ENCODE data around the gene SPACA1. TPM values are rescaled to one million over a fixed set of nuclear protein-coding genes. Genes with fewer than 3 reads are reported as not detected.

Gene SPACA1
- total RNA-seq, 1 experiment from 2014 or later = not detected

DNA sequence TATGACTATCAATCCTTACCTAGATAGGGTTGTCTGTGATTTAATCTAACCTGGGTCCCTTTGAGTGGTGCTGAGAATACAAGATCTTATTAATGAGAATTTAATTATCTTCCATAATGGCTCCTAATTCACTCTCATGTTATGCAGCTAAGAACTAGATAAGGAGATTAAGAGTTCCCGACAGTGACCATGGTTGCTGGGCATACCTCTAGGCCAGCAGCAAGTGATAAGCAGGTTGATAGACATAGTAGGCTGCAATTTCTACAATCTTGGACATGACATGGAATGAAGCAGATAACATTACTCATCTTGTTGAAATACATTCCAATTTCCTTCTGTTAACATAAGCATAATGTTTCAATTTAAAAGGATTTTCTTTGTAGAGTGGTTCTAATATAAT is 27.1 kb downstream of the SPACA1 start:
- intact Hi-C loops (cut with micrococcal nuclease; ENCODE audit: unreplicated experiment) = no loop called here
- in situ Hi-C loops (cut with HindIII; ENCODE audit: low pct_unique_long_range_greater_than_20kb, low sequenced_read_pairs) = no loop called here
- CTCF ChIA-PET = no interaction called here

DNA sequence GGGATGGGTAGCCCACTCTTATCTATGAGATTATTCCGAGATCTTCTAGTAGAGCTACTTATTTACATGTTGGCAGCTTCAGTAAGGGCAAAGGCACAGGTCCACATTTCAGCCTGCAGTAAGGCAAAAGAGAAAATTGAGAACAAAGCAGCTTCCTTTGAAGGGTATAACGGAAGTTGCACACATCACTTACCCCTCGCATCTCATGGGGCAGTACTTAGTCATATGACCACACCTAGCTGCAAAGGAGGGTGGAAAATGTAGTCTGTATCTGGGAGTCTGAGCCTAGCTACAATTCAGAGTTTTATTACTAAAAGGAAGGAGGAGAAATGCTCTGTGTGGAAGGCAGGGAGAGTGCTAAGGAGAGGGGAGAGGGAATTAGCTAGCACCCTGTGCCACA is 29.7 kb downstream of the SPACA1 start:
- intact Hi-C loops (cut with micrococcal nuclease; ENCODE audit: unreplicated experiment) = no loop called here

More for the DNA sequence above, 27.1 kb downstream of the SPACA1 start:
- BruUV-seq (replicated peaks) = no TSS peak
- Histone ChIP-seq H3K27me3 (ENCODE audit: control insufficient read depth, insufficient read depth, low read length) (no peaks in the 10 kb centered on the region), H3K36me3 (ENCODE audit: control insufficient read depth, insufficient read depth, low read length) (no peaks in the 10 kb centered on the region), H3K27ac (ENCODE audit: low read length) (no peak overlapping the region), H3K9me3 (ENCODE audit: control insufficient read depth, insufficient read depth, low read depth, low read length) (no peaks in the 10 kb centered on the region), H3K4me1 (ENCODE audit: control insufficient read depth, insufficient read depth, low read length) (no peaks in the 10 kb centered on the region), H3K4me3 (ENCODE audit: low read depth in 2 of 2, low read length in 2 of 2) (no peak overlapping the region)
- POLR2A ChIA-PET = no interaction called here
- DNase-seq (ENCODE audit: low read depth, low spot score) = no peak
- no peak for ATAC-seq
- TF ChIP-seq, protein P1, sequence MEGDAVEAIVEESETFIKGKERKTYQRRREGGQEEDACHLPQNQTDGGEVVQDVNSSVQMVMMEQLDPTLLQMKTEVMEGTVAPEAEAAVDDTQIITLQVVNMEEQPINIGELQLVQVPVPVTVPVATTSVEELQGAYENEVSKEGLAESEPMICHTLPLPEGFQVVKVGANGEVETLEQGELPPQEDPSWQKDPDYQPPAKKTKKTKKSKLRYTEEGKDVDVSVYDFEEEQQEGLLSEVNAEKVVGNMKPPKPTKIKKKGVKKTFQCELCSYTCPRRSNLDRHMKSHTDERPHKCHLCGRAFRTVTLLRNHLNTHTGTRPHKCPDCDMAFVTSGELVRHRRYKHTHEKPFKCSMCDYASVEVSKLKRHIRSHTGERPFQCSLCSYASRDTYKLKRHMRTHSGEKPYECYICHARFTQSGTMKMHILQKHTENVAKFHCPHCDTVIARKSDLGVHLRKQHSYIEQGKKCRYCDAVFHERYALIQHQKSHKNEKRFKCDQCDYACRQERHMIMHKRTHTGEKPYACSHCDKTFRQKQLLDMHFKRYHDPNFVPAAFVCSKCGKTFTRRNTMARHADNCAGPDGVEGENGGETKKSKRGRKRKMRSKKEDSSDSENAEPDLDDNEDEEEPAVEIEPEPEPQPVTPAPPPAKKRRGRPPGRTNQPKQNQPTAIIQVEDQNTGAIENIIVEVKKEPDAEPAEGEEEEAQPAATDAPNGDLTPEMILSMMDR (IDR thresholded peaks at IDR 0.05) = no peak
- TF ChIP-seq SIN3A (IDR thresholded peaks at IDR 0.05; ENCODE audit: borderline replicate concordance, insufficient read depth, low read depth, low read length) (no peak), TCF7L2 (IDR thresholded peaks at IDR 0.05; ENCODE audit: low read depth, low read length) (no peak), POLR2AphosphoS5 (IDR thresholded peaks at IDR 0.05; ENCODE audit: low read depth, low read length) (no peak)
- TF ChIP-seq, protein P2, sequence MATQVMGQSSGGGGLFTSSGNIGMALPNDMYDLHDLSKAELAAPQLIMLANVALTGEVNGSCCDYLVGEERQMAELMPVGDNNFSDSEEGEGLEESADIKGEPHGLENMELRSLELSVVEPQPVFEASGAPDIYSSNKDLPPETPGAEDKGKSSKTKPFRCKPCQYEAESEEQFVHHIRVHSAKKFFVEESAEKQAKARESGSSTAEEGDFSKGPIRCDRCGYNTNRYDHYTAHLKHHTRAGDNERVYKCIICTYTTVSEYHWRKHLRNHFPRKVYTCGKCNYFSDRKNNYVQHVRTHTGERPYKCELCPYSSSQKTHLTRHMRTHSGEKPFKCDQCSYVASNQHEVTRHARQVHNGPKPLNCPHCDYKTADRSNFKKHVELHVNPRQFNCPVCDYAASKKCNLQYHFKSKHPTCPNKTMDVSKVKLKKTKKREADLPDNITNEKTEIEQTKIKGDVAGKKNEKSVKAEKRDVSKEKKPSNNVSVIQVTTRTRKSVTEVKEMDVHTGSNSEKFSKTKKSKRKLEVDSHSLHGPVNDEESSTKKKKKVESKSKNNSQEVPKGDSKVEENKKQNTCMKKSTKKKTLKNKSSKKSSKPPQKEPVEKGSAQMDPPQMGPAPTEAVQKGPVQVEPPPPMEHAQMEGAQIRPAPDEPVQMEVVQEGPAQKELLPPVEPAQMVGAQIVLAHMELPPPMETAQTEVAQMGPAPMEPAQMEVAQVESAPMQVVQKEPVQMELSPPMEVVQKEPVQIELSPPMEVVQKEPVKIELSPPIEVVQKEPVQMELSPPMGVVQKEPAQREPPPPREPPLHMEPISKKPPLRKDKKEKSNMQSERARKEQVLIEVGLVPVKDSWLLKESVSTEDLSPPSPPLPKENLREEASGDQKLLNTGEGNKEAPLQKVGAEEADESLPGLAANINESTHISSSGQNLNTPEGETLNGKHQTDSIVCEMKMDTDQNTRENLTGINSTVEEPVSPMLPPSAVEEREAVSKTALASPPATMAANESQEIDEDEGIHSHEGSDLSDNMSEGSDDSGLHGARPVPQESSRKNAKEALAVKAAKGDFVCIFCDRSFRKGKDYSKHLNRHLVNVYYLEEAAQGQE (IDR thresholded peaks at IDR 0.05; ENCODE audit: insufficient read depth in 1 of 2, low read depth in 2 of 2, low read length in 1 of 2) = no peak

More for the DNA sequence above, 29.7 kb downstream of the SPACA1 start:
- no peak for ATAC-seq
- H3K27me3 ChIP-seq (ENCODE audit: control insufficient read depth, insufficient read depth, low read length) = no peaks in the 10 kb centered on the region
- BruUV-seq (replicated peaks) = no TSS peak
- H3K4me1 ChIP-seq (ENCODE audit: control insufficient read depth, insufficient read depth, low read length) = no peaks in the 10 kb centered on the region
- POLR2A ChIA-PET = no interaction called here
- H3K36me3 ChIP-seq (ENCODE audit: control insufficient read depth, insufficient read depth, low read length) = no peaks in the 10 kb centered on the region
- no peak overlapping the region for H3K4me3 ChIP-seq (ENCODE audit: low read depth in 2 of 2, low read length in 2 of 2)
- TF ChIP-seq, protein P2 (IDR thresholded peaks at IDR 0.05; ENCODE audit: insufficient read depth in 1 of 2, low read depth in 2 of 2, low read length in 1 of 2) = no peak
- no peak for TF ChIP-seq TCF7L2 (IDR thresholded peaks at IDR 0.05; ENCODE audit: low read depth, low read length)
- TF ChIP-seq, protein P1 (IDR thresholded peaks at IDR 0.05) = no peak
- TF ChIP-seq SIN3A (IDR thresholded peaks at IDR 0.05; ENCODE audit: borderline replicate concordance, insufficient read depth, low read depth, low read length) = no peak
- no peak for TF ChIP-seq POLR2AphosphoS5 (IDR thresholded peaks at IDR 0.05; ENCODE audit: low read depth, low read length)
- CTCF ChIA-PET = no interaction called here
- no peaks in the 10 kb centered on the region for H3K9me3 ChIP-seq (ENCODE audit: control insufficient read depth, insufficient read depth, low read depth, low read length)
- in situ Hi-C loops (cut with HindIII; ENCODE audit: low pct_unique_long_range_greater_than_20kb, low sequenced_read_pairs) = no loop called here
- no peak for DNase-seq (ENCODE audit: low read depth, low spot score)
- no peak overlapping the region for H3K27ac ChIP-seq (ENCODE audit: low read length)
